Measurements from ENCODE around the gene GNAI2.
"Not testable (repeated sequence)": the region's sequence is repeated elsewhere in the genome, so short reads cannot be mapped to it uniquely, and the experiment has no call there.

The GNAI2 gene

GRCh38 chr3:50249457-50249856 lies 13.5 kb downstream of the GNAI2 start:
- no peak for DNase-seq

DNA sequence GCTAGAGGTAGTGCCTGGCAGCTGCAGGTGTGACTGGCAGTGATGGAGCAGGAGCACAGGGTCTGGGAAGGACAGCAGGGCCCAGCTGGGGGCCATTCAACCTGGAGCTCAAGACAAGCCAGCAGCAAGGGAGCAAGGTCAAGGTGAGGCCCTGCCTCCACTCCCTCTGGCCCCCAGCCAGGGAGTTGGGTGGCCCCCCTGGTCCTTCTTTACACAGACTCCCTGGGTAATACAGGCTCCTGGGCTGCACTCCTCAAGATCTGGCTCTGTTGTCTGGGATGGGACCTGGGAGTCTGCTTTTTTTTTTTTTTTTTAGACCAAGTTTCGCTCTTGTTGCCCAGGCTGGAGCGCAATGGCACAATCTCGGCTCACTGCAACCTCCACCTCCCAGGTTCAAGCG lies 14.5 kb downstream of the GNAI2 start:
- no peak for DNase-seq

- peak; percentile 70 for DNase-seq
Measured at GRCh38 chr3:50251220-50251619, 15.2 kb downstream of the GNAI2 start.

GRCh38 chr3:50254577-50255250 lies 18.7 kb downstream of the GNAI2 start:
- peak; percentile 90 for DNase-seq

- no peak for DNase-seq
Measured at GRCh38 chr3:50255251-50255615, 19.2 kb downstream of the GNAI2 start.

- no peak for DNase-seq
Measured at GRCh38 chr3:50256978-50257890, 21.2 kb downstream of the GNAI2 start.

- no peak for DNase-seq
Measured at GRCh38 chr3:50258029-50258680, 22.2 kb downstream of the GNAI2 start.

DNA sequence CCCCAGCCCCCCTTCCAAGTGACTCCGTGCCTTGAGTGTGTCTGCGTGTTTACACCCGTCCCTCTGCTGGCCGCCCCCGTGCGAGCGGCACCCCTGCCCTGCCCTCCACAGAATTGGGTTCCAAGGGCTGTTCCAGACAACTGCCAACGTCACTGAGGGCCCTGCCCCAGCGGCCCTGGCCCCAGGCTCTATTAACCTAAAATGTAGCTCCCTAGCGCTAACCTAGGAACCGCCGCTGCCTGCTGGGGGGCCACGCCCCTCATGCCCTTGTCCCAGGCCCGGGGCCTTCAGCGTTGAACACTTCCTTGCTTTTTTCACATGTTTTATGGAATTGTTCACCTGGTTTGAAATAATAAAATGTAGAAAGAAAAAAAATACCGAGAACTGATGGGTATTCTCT lies 23.0 kb downstream of the GNAI2 start:
- DNase-seq, result no peak

DNA sequence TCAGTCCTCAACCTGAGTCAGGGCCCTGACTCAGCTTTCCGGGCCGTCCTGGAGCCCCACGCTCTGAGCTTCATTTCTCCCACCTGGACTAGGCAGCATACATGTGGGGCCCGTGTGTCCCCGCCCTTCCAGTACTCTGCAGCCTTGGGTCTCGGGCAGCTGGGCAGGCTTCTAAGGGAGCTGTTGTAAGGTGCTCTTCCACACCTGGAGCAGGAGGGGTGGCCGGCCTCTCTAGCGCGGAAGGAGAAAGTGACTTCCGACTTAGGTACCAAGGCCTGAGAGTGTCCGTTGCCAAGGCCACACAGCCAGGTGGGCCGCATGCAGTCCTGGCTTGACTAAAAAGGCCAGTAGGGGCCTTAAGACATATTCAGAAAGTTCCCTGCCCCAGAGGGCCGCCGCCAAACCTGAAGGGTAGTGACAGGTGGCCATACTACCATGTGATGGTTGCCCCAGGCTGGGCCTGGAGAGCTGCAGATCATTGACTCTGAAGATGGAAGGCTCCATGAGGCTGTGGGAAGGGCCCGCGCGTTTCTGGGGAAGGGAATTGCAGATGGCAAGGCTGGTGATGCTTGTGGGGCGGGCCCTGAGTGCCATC lies 23.5 kb downstream of the GNAI2 start:
- DNase-seq, result no peak

DNA sequence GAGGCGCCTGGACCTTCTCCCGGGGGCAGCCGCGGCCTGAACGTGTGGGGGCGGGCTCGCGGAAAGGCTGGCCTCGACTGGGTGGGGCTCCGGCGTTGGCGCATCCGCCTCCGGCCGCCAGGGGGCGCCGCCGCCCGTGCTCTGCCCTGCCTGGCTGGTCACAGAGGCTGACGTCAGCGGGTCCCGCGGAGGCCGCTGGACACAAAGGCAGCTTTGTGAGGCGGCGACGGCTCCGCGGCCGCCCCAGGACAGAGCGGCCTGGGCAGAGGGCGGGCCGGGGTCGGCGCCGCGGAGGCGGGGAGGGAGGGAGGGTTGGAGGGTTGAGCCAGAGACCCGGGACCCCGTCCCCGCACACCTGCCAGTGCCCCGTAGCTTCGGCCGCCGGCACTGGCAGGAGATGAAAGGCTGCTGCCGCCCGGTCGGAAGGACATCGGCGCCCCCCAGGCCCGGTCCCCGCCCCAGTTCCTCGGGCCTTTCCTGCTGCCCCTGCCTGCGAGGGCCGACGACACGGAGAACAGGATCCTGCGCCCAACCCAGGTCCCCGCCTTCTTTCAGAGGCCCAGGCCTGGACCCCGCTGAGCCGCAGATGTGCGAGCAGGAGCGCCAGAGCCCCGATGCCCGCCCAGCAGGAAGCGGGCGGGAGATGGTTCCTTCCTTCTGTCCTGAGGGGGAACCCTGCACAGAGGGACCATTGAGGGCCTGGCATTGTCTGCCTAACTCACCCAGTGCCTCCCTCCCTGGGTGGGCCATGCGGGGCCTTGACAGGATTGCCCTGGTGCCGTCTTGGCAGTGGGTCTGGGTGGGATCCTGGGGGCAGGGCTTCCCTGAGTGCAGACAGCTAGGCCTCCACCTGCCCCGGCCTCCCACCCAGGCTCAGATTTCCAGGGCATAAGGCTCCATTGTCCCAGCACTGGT lies 24.3 kb downstream of the GNAI2 start:
- DNase-seq, result peak; percentile 90

DNA sequence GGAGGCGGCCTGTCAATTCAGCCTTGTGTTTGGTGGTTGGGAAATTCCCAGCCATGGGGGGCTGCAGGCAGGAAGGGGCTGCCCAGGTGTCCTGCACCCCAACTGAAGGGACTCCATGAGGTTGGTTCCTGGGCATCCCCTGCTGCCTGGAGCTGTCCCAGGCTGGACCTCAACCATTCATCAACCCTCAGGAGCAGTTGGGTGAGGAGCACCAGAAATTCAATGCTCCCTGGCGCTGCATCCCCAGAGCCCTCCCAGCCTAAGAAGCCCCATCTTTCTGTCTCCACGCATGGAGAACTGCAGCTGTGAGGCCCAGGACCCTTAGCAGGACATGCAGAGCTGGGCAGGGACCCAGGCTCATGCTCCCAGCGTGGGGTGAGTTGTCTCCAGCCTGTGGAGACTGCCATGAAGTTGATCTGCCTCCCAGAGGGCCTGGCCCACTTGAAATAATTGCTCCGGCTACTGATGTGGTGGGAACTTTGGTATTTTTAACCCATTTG lies 25.0 kb downstream of the GNAI2 start:
- no peak for DNase-seq

GRCh38 chr3:50261505-50261904 lies 25.5 kb downstream of the GNAI2 start:
- DNase-seq, result no peak

- DNase-seq, result not testable (repeated sequence)
Measured at GRCh38 chr3:50262200-50262599, 26.2 kb downstream of the GNAI2 start.

- DNase-seq, result no peak
Measured at GRCh38 chr3:50262778-50263177, 26.8 kb downstream of the GNAI2 start.

DNA sequence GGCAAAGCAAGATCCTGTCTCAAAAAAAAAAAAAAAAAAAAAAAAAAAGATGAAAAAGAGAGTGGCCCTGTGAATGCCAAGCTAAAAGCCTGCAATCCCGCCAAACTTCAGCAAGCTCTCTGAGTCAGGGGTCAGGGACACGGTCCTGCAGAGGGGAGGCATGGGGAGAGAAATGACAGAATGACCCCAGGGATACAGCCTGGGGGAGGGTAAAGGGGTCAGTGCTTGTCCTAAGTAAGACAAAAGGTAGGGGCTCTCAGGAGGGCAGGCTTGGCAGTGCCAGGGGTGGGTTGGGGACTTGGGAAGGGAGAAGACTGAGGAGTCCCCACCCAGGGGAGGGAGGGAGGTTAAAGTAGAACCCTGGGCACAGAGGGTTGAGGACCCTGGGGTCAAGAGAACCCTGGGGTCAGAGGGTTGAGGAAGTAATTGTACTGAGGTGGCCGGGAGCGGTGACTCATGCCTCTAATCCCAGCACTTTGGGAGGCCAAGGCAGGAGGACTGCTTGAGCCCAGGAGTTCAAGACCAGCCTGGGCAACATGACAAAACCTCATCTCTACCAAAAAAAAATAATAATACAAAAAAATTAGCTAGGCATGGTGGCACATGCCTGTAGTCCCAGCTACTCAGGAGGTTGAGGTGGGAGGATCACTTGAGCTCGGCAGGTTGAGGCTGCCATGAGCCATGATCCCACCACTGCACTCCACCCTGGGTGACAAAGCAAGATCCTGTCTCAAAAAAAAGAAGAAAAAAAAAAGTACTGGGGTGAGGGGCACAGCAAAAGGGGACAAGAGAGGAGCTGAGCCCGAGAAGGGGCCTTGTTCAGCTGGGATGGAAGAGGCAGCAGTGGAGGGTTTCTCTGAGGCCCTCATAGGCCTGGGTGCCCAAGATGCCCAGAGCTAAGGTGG lies 27.7 kb downstream of the GNAI2 start:
- DNase-seq, result no peak

- DNase-seq, result no peak
Measured at GRCh38 chr3:50264383-50264963, 28.5 kb downstream of the GNAI2 start.

GRCh38 chr3:50264964-50265485 lies 29.0 kb downstream of the GNAI2 start:
- DNase-seq, result no peak

GRCh38 chr3:50265571-50265970 lies 29.6 kb downstream of the GNAI2 start:
- no peak for DNase-seq

GRCh38 chr3:50266017-50266416 lies 30.0 kb downstream of the GNAI2 start:
- no peak for DNase-seq

DNA sequence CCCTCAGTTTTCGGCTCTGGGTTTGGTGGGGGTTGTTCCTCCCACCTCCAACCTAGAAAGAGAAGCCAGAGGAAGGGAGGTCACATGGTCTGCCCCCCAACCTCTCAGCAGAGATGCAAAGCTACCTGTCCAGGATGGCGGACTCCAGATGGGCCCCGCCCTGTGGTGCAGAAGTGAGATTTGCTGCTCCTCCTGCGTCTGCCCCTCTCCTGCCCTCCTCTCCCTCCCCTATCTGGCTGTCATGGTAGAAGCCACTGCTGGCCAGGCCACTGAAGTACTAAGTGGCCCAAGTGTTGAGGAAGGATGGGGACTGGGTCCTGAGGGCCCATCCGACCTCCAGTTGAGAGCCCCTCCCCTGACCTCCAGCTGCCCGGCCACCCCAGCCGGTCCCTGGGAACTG lies 30.8 kb downstream of the GNAI2 start:
- DNase-seq, result no peak

Data from inflammatory macrophage treated with lipopolysaccharide for 4 hours (primary cell).